ENCODE measurements around the gene FBLIM1.

The FBLIM1 gene

GRCh38 chr1:15761366-15762128, 3.0 kb downstream of the FBLIM1 start:
- TF ChIP-seq CTCF (IDR thresholded peaks at IDR 0.05; ENCODE audit: low read depth, low read length): no peak
- H3K4me3 ChIP-seq (ENCODE audit: low read depth, low read length): peak overlapping the region; percentile 49

GRCh38 chr1:15762546-15762945, 4.0 kb downstream of the FBLIM1 start:
- TF ChIP-seq CTCF (IDR thresholded peaks at IDR 0.05; ENCODE audit: low read depth, low read length): no peak
- no peak overlapping the region for H3K4me3 ChIP-seq (ENCODE audit: low read depth, low read length)

GRCh38 chr1:15764269-15764764, 5.7 kb downstream of the FBLIM1 start:
- H3K4me3 ChIP-seq (ENCODE audit: low read depth, low read length): no peak overlapping the region
- no peak for TF ChIP-seq CTCF (IDR thresholded peaks at IDR 0.05; ENCODE audit: low read depth, low read length)

GRCh38 chr1:15764890-15765289, 6.3 kb downstream of the FBLIM1 start:
- TF ChIP-seq CTCF (IDR thresholded peaks at IDR 0.05; ENCODE audit: low read depth, low read length): no peak
- no peak overlapping the region for H3K4me3 ChIP-seq (ENCODE audit: low read depth, low read length)

- TF ChIP-seq CTCF (IDR thresholded peaks at IDR 0.05; ENCODE audit: low read depth, low read length): no peak
- H3K4me3 ChIP-seq (ENCODE audit: low read depth, low read length): no peak overlapping the region
Measured at GRCh38 chr1:15765495-15766194, 7.0 kb downstream of the FBLIM1 start.

- no peak for TF ChIP-seq CTCF (IDR thresholded peaks at IDR 0.05; ENCODE audit: low read depth, low read length)
- H3K4me3 ChIP-seq (ENCODE audit: low read depth, low read length): no peak overlapping the region
Measured at GRCh38 chr1:15767941-15768340, 9.3 kb downstream of the FBLIM1 start.

GRCh38 chr1:15768388-15768787, 9.8 kb downstream of the FBLIM1 start:
- TF ChIP-seq CTCF (IDR thresholded peaks at IDR 0.05; ENCODE audit: low read depth, low read length): no peak
- no peak overlapping the region for H3K4me3 ChIP-seq (ENCODE audit: low read depth, low read length)

Data from WI38 (cell line).